Testis (tissue), 2 donors: Measurements from ENCODE around the gene SCG3.

Source experiments
- POLR2A ChIP-seq: fragments of 450-650 bp; IDR thresholded peaks from one replicate; pipeline ENCODE4 v1.6.1; 2017; ENCODE audit warnings: antibody characterized with exemption, mild to moderate bottlenecking, moderate library complexity
- TF ChIP-seq, protein P1 (sequence below), 3 experiments: fragments of 450-650 bp in 2 of 3; fragments of 200-600 bp in 1 of 3; sonication (generic) in 1 of 3; IDR thresholded peaks; one replicate each; pipeline ENCODE4 v1.5.1; 2016 to 2019; ENCODE audit warnings: antibody characterized with exemption in 3 of 3, mild to moderate bottlenecking in 2 of 3, moderate library complexity in 1 of 3

- TF ChIP-seq, protein P1, sequence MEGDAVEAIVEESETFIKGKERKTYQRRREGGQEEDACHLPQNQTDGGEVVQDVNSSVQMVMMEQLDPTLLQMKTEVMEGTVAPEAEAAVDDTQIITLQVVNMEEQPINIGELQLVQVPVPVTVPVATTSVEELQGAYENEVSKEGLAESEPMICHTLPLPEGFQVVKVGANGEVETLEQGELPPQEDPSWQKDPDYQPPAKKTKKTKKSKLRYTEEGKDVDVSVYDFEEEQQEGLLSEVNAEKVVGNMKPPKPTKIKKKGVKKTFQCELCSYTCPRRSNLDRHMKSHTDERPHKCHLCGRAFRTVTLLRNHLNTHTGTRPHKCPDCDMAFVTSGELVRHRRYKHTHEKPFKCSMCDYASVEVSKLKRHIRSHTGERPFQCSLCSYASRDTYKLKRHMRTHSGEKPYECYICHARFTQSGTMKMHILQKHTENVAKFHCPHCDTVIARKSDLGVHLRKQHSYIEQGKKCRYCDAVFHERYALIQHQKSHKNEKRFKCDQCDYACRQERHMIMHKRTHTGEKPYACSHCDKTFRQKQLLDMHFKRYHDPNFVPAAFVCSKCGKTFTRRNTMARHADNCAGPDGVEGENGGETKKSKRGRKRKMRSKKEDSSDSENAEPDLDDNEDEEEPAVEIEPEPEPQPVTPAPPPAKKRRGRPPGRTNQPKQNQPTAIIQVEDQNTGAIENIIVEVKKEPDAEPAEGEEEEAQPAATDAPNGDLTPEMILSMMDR (IDR thresholded peaks at IDR 0.05), result no peak
- TF ChIP-seq POLR2A, result no peak
Measured at GRCh38 chr15:51706291-51706690, 25.0 kb downstream of the SCG3 start.
